ENCODE measurements around the gene B4GALT1.

- TF ChIP-seq POLR2A (IDR thresholded peaks at IDR 0.05; ENCODE audit: low read length) = no peak
- TF ChIP-seq GATA1 (IDR thresholded peaks at IDR 0.05; ENCODE audit: low read depth, low read length) = no peak
Observed at GRCh38 chr9:33107762-33108161, 59.4 kb downstream of the B4GALT1 start.
